Fibroblast of mammary gland (primary cell): ENCODE measurements around the gene NCBP2L.

Experiments used
- DNase-seq: peaks from one replicate; pipeline ENCODE4 v3.0.0-alpha.2; 2010; ENCODE audit warnings: low read depth
- H3K4me3 ChIP-seq: 2 replicates; pipeline ENCODE4 v1.5.1; 2011; ENCODE audit warnings: low read depth, mild to moderate bottlenecking, low read length, moderate library complexity; ENCODE audit not compliant: control insufficient read depth
- CTCF ChIP-seq: conservative IDR thresholded peaks from 2 replicates; pipeline ENCODE4 v1.5.1; 2011; ENCODE audit warnings: low read depth, low read length, inconsistent platforms; ENCODE audit not compliant: control insufficient read depth, insufficient read depth

Gene NCBP2L

GRCh38 chrX:107773906-107774435 is 3.6 kb upstream of the NCBP2L start:
- no peak overlapping the region for H3K4me3 ChIP-seq
- no peak for DNase-seq
- TF ChIP-seq CTCF, result no peak

GRCh38 chrX:107775000-107775733 is 2.4 kb upstream of the NCBP2L start:
- DNase-seq, result no peak

GRCh38 chrX:107775734-107776511 is 1.6 kb upstream of the NCBP2L start, which contains the start of gene TSC22D3:
TSC22D3 (minus strand) TSS chrX:107775787; CDS start chrX:107775419, 368 bp downstream.
- peak; percentile 74 for DNase-seq
- no peak for TF ChIP-seq CTCF
- H3K4me3 ChIP-seq, result peak within 1 kb of the TSS; percentile 42

More at GRCh38 chrX:107775000-107775733, 2.4 kb upstream of the NCBP2L start:
- H3K4me3 ChIP-seq, result peak overlapping the region; percentile 42
- TF ChIP-seq CTCF, result no peak

GRCh38 chrX:107776649-107777535 is 641 bp upstream of the NCBP2L start:
- peak; percentile 68 for TF ChIP-seq CTCF
- peak; percentile 91 for DNase-seq
- H3K4me3 ChIP-seq, result peak overlapping the region; percentile 42

GRCh38 chrX:107780525-107780924 is 3.0 kb downstream of the NCBP2L start:
- no peak overlapping the region for H3K4me3 ChIP-seq
- DNase-seq, result no peak
- no peak for TF ChIP-seq CTCF

- DNase-seq, result no peak
- H3K4me3 ChIP-seq, result no peak overlapping the region
- TF ChIP-seq CTCF, result no peak
Observed at GRCh38 chrX:107787827-107788226, 10.3 kb downstream of the NCBP2L start.
